A673 (cell line): ENCODE results near the gene SANBR. TPM values are rescaled to one million over a fixed set of nuclear protein-coding genes. Genes with fewer than 3 reads are reported as not detected.

Experiments
- BruUV-seq: library from RNA; stranded (reverse); fragments of 400-500 nt; replicated peaks from 2 replicates; lab custom pipeline; 2021; lab: Mats Ljungman, UMichigan
- CTCF ChIA-PET: fragments of 300-600 bp; sonication (Branson Sonifier 250); formaldehyde crosslinking; loops from one replicate; lab custom pipeline; 2022; ENCODE audit warnings: antibody characterized with exemption; lab: Charles Lee
- POLR2A ChIA-PET: fragments of 300-600 bp; sonication (Branson Sonifier 250); formaldehyde crosslinking; loops from one replicate; lab custom pipeline; 2022; ENCODE audit warnings: antibody characterized with exemption; ENCODE audit not compliant: low non-redundant PET; lab: Charles Lee
- DNase-seq: peaks from one replicate; pipeline ENCODE4 v3.0.0-alpha.2; 2015; ENCODE audit warnings: low spot score
- H3K27ac ChIP-seq: fragments of 200-600 bp; sonication (generic); 2 replicates; pipeline ENCODE4 v1.5.1; 2016; ENCODE audit warnings: mixed run types, low read depth, mild to moderate bottlenecking, mixed read lengths, antibody characterized with exemption, low read length; ENCODE audit not compliant: poor library complexity, severe bottlenecking
- H3K27me3 ChIP-seq: fragments of 200-600 bp; sonication (generic); replicated peaks from 2 replicates; pipeline ENCODE4 v1.6.1; 2017; ENCODE audit warnings: mixed run types, low read depth, mild to moderate bottlenecking, mixed read lengths, antibody characterized with exemption, low read length; ENCODE audit not compliant: insufficient read depth, poor library complexity
- H3K36me3 ChIP-seq: fragments of 200-600 bp; sonication (generic); 2 replicates; pipeline ENCODE4 v1.6.1; 2016; ENCODE audit warnings: mixed run types, mild to moderate bottlenecking, mixed read lengths, antibody characterized with exemption, low read length; ENCODE audit not compliant: insufficient read depth, poor library complexity, severe bottlenecking
- H3K4me1 ChIP-seq: fragments of 200-600 bp; sonication (generic); 2 replicates; pipeline ENCODE4 v1.6.1; 2017; ENCODE audit warnings: mixed run types, mild to moderate bottlenecking, mixed read lengths, antibody characterized with exemption, low read length; ENCODE audit not compliant: insufficient read depth, poor library complexity, severe bottlenecking
- H3K4me3 ChIP-seq: fragments of 200-600 bp; sonication (generic); 2 replicates; pipeline ENCODE4 v1.5.1; 2016; ENCODE audit warnings: low read depth, mixed run types, mild to moderate bottlenecking, mixed read lengths, low read length; ENCODE audit not compliant: poor library complexity, severe bottlenecking
- H3K9me3 ChIP-seq: fragments of 200-600 bp; sonication (generic); 2 replicates; pipeline ENCODE4 v1.6.1; 2016; ENCODE audit warnings: mixed run types, low read depth, mild to moderate bottlenecking, mixed read lengths, antibody characterized with exemption, low read length; ENCODE audit not compliant: poor library complexity, severe bottlenecking
- CTCF ChIP-seq: fragments of 300-800, 200-600 bp; sonication (generic); conservative IDR thresholded peaks from 2 replicates; pipeline ENCODE4 v1.5.1; 2017; ENCODE audit warnings: low read depth, mild to moderate bottlenecking, antibody characterized with exemption, low read length, moderate library complexity, mixed read lengths
- EZH2 ChIP-seq: fragments of 200-600 bp; sonication (generic); IDR thresholded peaks from 2 replicates; pipeline ENCODE4 v1.6.1; 2017; ENCODE audit warnings: borderline replicate concordance, low read depth, mild to moderate bottlenecking, mixed read lengths, antibody characterized with exemption, low read length; ENCODE audit not compliant: poor library complexity, severe bottlenecking
- intact Hi-C: fragments of 100-400 bp; cut with micrococcal nuclease; formaldehyde crosslinking; loops from one replicate; pipeline ENCODE4 v1.10.0; 2022; ENCODE audit not compliant: unreplicated experiment
- total RNA-seq: library from RNA; stranded (reverse); gene quantifications from 2 replicates; pipeline ENCODE4 v1.2.3, GENCODE V29; 2021

The SANBR gene
- total RNA-seq, 1 experiment from 2014 or later: 12.1 TPM

- Histone ChIP-seq H3K27me3 (no peaks in the 10 kb centered on the region), H3K9me3 (no peaks in the 10 kb centered on the region), H3K4me1 (peaks cover 15% of the 10 kb centered on the region), H3K4me3 (peak overlapping the region; percentile 77), H3K27ac (peak overlapping the region; percentile 93), H3K36me3 (no peaks in the 10 kb centered on the region)
- POLR2A ChIA-PET: no interaction called here
- TF ChIP-seq EZH2 (no peak), CTCF (no peak)
- BruUV-seq: no TSS peak
- peak; percentile 89 for DNase-seq
- intact Hi-C loops: no loop called here
- CTCF ChIA-PET: no interaction called here
These were observed 48.6 kb upstream of the SANBR start for GRCh38 chr2:61017003-61017555.

DNA sequence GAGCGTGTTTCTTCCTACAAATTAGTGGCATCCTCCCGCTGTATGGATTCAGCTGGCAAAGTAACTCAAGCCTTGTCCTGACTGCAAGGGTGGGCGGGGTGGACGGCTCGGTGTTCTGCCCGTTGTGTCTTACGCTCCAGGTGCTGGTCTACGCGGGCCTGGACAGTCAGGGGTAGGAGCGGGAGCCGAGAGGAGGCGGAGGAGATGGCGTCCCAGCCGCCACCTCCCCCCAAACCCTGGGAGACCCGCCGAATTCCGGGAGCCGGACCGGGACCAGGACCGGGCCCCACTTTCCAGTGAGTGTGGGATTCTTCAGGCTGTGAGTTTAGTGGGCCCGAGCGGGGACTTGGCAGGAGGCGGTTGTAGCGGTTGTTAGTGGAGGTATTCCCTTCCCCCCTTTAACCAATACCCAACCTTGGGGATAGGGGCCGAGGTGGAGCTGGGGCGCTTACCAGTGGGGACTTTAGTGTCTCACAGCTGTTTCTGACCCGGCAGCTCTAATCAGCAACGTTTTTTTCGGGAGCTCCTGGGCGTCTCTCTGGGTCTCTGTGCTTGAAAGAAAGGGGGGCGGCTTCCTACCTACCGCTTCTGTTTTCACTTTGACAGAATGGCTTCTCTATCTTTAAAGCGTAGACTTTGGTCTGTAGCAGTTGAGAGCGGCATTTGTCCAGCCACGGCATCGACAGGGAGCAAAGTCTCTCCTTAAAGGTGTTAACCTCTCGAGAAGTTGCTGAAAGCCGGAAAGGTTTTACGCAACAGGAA is 47.9 kb upstream of the SANBR start, which contains the start of the genes PEX13 and PUS10:
TSS of gene PEX13 (plus strand) at position 165 of the 762 bp plus-strand sequence. CDS start at position 205, 40 bp downstream.
TSS of gene PUS10 (minus strand) at position 700 of the 762 bp plus-strand sequence. CDS start 6,365 bp downstream, outside the sequence.
- no peaks in the 10 kb centered on the region for H3K9me3 ChIP-seq
- intact Hi-C loops: no loop called here
- H3K27me3 ChIP-seq: no peaks in the 10 kb centered on the region
- ChIA-PET POLR2A (no interaction called here), CTCF (no interaction called here)
- TF ChIP-seq EZH2 (no peak), CTCF (no peak)
- no TSS peak for BruUV-seq
- H3K4me3 ChIP-seq: peak within 1 kb of the TSS; percentile 77
- peak; percentile 48 for DNase-seq
- H3K4me1 ChIP-seq: peaks cover 15% of the 10 kb centered on the region
- H3K36me3 ChIP-seq: no peaks in the 10 kb centered on the region
- H3K27ac ChIP-seq: peak within 1 kb of the TSS; percentile 93

DNA sequence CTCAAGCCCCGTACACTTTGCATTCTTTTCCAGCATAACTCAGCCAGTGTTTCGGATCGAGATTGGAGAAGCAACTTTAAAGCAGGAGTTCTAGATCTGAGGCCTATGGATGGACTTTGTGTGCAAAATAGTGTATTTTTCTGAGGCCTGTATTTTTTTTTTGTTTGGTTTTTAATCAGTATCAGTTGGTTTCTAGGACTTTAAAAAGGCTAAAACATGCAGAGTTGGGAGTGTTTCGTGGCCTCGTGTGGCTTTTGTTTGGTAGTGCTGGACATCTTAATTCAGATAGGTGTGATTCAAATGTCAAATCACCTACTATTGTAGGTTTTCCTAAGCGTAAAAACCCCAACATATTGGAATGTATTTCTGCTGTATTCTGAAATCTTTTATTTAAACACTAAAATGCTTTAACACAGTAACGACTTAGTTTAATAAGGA is 47.3 kb upstream of the SANBR start:
- TF ChIP-seq EZH2 (no peak), CTCF (no peak)
- Histone ChIP-seq H3K4me3 (peak overlapping the region; percentile 77), H3K4me1 (peaks cover 15% of the 10 kb centered on the region), H3K27ac (peak overlapping the region; percentile 93), H3K27me3 (no peaks in the 10 kb centered on the region), H3K9me3 (no peaks in the 10 kb centered on the region), H3K36me3 (no peaks in the 10 kb centered on the region)
- intact Hi-C loops: no loop called here
- POLR2A ChIA-PET: no interaction called here
- CTCF ChIA-PET: no interaction called here
- no peak for DNase-seq
- BruUV-seq: TSS peak; percentile 63
